22Rv1 (cell line): ENCODE data around the gene TSPAN33.

Experiments used
- H3K27ac ChIP-seq: fragments of 450-650 bp; 2 replicates; pipeline ENCODE4 v1.5.1; 2017
- ZFX ChIP-seq: fragments of 450-650 bp; IDR thresholded peaks from 2 replicates; pipeline ENCODE4 v1.6.1; 2017; ENCODE audit warnings: antibody characterized with exemption, borderline replicate concordance
- TF ChIP-seq, protein P1 (sequence below): fragments of 450-650 bp; IDR thresholded peaks from 2 replicates; pipeline ENCODE4 v1.5.1; 2017; ENCODE audit warnings: mild to moderate bottlenecking

TSPAN33 gene, protein sequence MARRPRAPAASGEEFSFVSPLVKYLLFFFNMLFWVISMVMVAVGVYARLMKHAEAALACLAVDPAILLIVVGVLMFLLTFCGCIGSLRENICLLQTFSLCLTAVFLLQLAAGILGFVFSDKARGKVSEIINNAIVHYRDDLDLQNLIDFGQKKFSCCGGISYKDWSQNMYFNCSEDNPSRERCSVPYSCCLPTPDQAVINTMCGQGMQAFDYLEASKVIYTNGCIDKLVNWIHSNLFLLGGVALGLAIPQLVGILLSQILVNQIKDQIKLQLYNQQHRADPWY

DNA sequence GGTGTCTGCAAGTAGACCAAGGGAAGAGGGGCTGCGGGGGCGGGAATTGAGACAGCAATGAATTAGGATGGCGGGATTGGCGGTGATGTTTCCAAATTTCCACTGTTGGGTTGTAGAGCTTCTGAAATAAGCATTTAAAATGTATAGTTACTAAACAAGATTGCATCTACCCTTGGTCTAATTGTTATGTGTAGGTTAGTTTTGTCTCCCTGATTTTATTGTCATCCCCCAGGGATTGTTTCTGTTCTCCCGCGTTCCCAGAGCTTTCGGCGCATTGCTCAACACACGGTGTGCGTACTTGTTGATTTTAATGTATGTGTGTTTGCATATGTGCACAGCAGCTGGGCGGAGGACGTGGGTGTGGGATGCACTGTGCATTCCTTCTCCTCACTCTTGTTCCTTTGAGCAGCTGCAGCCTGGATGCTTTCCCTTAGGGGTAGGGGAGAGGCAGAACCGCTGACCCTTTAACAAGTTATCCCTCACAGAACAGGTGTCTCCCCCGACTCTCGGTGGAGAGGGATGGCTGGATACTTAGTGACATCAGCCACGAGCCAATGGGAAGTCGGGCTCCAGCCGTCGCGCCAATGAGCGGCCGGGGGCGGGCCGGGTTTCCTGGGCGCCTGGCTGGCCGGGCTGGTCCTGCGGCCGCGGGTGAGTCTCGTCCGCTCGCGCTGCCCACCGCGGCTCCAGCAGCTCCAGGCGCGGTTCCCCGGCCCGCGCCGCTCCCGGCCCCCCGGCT, at the start of gene TSPAN33:
Gene TSPAN33, plus strand, starts transcription at position 613 of the 739 bp plus-strand sequence. CDS start 274 bp downstream, outside the sequence.
- H3K27ac ChIP-seq, result no peak within 1 kb of the TSS
- TF ChIP-seq, protein P1, sequence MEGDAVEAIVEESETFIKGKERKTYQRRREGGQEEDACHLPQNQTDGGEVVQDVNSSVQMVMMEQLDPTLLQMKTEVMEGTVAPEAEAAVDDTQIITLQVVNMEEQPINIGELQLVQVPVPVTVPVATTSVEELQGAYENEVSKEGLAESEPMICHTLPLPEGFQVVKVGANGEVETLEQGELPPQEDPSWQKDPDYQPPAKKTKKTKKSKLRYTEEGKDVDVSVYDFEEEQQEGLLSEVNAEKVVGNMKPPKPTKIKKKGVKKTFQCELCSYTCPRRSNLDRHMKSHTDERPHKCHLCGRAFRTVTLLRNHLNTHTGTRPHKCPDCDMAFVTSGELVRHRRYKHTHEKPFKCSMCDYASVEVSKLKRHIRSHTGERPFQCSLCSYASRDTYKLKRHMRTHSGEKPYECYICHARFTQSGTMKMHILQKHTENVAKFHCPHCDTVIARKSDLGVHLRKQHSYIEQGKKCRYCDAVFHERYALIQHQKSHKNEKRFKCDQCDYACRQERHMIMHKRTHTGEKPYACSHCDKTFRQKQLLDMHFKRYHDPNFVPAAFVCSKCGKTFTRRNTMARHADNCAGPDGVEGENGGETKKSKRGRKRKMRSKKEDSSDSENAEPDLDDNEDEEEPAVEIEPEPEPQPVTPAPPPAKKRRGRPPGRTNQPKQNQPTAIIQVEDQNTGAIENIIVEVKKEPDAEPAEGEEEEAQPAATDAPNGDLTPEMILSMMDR, result no peak
- no peak for TF ChIP-seq ZFX

DNA sequence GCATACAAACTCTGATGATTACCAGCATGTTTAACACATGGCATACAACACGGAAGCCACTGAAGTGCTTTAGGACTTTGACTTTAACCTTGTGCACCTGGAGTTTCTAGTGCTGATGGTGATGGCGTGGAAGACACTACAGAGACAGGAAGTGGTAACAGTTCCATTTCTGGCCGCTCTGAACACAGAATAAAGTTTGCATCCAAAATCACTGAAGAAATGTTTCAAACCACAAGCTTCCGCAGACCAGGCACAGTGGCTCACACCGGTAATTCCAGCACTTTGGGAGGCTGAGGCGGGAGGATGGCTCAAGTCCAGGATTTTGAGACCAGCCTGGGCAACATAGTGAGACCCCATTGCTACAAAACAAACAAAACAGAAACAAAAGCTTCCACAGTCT, 49.2 kb upstream of the TSPAN33 start:
- TF ChIP-seq, protein P1, result no peak
- H3K27ac ChIP-seq, result no peak overlapping the region

DNA sequence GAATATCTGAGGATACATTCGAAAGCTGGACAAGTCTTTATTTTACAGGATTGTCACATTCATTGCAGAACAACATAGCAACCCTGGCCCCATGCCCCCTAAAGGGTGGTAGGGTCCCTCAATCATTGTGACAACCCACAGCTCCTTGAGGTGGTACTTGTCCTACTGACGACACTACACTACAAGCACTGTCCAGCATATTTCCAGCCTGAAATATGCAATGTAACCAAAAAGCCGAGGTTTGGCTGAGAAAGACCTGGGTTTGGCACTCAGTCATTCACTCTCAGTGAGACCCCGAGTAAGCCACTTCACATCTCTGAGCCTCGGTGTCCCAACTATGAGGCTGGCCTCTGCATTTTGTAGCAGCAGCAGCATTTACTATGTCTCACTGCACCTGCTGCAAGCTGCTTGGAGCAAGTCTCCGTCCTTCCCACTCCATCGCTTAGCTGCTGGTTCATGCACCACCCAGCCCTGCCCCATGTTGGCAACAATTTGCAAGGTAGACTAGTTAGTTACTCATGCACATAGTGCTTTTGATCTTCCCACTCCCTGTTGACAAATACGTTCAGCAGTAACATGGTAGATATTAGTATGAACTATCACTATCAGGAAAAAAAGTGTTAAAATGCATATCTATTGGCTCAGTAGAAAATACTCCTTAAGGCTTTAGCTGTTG, 46.0 kb upstream of the TSPAN33 start:
- no peak overlapping the region for H3K27ac ChIP-seq
- no peak for TF ChIP-seq ZFX
- TF ChIP-seq, protein P1, result no peak

DNA sequence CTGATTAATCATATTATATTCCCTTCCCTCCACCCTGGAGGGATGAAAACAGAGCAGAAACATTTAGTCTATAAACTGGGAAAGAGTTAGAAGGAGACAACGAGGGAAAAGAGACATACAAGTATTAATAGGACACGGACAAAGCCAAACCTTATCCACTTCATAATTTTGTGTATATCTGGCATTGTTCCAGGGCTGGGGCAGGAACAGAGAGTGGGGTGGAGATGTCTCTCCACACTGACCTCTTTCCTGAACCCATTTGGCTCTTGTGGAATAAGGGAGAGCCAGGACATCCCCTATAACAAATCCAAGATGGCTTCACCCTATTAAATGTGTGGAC, 43.7 kb upstream of the TSPAN33 start:
- TF ChIP-seq ZFX, result no peak
- TF ChIP-seq, protein P1, result no peak
- no peak overlapping the region for H3K27ac ChIP-seq

DNA sequence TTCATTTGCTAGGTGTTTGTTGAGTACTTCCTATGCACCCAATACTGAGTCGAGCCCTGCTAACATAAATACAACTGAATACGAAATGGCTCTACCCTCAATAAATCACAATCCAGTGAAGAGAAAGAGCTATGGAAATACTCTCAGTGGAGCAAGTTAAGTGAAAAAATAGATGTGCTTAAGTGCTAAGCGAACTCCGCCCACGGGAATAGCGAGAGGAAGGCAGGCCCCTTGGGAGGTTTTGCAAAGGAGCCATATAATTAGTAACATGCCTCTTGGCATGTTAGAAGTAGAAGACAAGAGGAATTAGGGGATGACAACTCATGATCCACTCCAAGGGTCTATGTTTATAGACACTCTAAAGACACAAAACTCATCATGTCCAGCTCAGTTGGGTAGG, 42.8 kb upstream of the TSPAN33 start:
- no peak overlapping the region for H3K27ac ChIP-seq
- TF ChIP-seq, protein P1, result no peak
- no peak for TF ChIP-seq ZFX

DNA sequence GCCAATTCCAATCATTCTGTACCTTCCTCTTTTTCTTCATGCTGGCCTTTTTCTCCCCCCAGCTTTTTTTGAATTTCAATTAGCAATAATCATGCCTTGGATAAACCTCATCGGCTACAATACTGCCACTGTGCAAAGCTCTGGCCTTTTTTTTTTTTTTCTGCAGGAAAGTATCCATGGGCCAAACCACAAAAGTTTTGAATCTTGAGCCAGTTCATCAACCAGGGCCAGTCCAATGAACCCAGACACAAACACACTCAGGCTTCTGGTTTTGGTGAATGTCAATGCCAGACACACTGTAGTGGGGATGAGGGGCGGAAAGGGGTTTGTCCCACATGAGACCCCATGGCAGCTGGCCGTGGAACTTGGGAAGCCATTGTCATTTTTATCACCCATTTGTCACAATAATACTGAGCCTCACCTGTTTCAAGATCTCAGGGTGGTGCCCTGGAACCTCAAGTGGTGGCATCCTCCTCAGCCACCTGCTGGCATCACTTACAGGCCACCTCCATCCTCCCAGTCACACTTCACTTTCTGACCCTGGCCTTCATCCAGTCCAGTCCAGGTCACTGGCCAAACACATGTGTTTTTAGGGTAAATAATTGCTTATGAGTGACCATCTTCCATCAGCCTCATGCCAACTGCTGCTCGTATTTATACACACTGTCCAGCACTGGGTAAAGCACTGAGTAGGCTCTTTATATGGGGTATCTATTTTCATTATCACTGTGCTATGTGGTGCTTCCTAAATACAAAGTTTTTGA, 40.8 kb upstream of the TSPAN33 start:
- TF ChIP-seq ZFX, result no peak
- TF ChIP-seq, protein P1, result no peak
- H3K27ac ChIP-seq, result no peak overlapping the region
